Kasumi-1 (cell line): ENCODE measurements around the gene MAP6.

ENCODE experiments used
- DNase-seq, 2 experiments: peaks; one replicate each; lab custom pipeline; 2025; lab: John Stamatoyannopoulos, UW

The MAP6 gene

GRCh38 chr11:75631086-75631730 is 37.6 kb downstream of the MAP6 start:
- no peak for DNase-seq

- no peak for DNase-seq
These were observed 40.8 kb downstream of the MAP6 start for GRCh38 chr11:75627906-75628668.

GRCh38 chr11:75626889-75627529 is 41.8 kb downstream of the MAP6 start:
- DNase-seq: no peak

GRCh38 chr11:75625991-75626888 is 42.6 kb downstream of the MAP6 start:
- DNase-seq: no peak

- no peak for DNase-seq
These were observed 43.8 kb downstream of the MAP6 start for GRCh38 chr11:75625021-75625420.

- no peak for DNase-seq
These were observed 52.6 kb downstream of the MAP6 start for GRCh38 chr11:75616281-75616680.

GRCh38 chr11:75615751-75616150 is 53.1 kb downstream of the MAP6 start:
- DNase-seq: no peak

- no peak for DNase-seq
These were observed 57.0 kb downstream of the MAP6 start for GRCh38 chr11:75611823-75612222.

GRCh38 chr11:75606099-75606498 is 62.7 kb downstream of the MAP6 start:
- no peak for DNase-seq

- DNase-seq: no peak
These were observed 64.8 kb downstream of the MAP6 start for GRCh38 chr11:75603791-75604736.

GRCh38 chr11:75602951-75603350 is 65.9 kb downstream of the MAP6 start:
- no peak for DNase-seq

- no peak for DNase-seq
These were observed 67.3 kb downstream of the MAP6 start for GRCh38 chr11:75601494-75601893.

GRCh38 chr11:75600356-75600755 is 68.5 kb downstream of the MAP6 start:
- DNase-seq: no peak

GRCh38 chr11:75598900-75599299 is 69.9 kb downstream of the MAP6 start:
- DNase-seq: no peak

- no peak for DNase-seq
These were observed 70.6 kb downstream of the MAP6 start for GRCh38 chr11:75598264-75598663.

GRCh38 chr11:75597636-75598035 is 71.2 kb downstream of the MAP6 start:
- peak; percentile 38 to 40 for DNase-seq

GRCh38 chr11:75596914-75597313 is 71.9 kb downstream of the MAP6 start:
- DNase-seq: no peak

GRCh38 chr11:75595429-75595828 is 73.4 kb downstream of the MAP6 start:
- no peak for DNase-seq

- no peak for DNase-seq
These were observed 74.6 kb downstream of the MAP6 start for GRCh38 chr11:75594211-75594610.

- no peak for DNase-seq
These were observed 75.4 kb downstream of the MAP6 start for GRCh38 chr11:75593286-75593915.

- no peak for DNase-seq
These were observed 76.1 kb downstream of the MAP6 start for GRCh38 chr11:75592715-75593114.
